CMK (cell line): ENCODE measurements around the gene FAM171A2.
"Not testable (repeated sequence)": the region's sequence is repeated elsewhere in the genome, so short reads cannot be mapped to it uniquely, and the experiment has no call there.

Experiments used
- DNase-seq: peaks from one replicate; pipeline ENCODE4 v3.0.0-alpha.2; 2010; ENCODE audit warnings: low read depth

The FAM171A2 gene

DNA sequence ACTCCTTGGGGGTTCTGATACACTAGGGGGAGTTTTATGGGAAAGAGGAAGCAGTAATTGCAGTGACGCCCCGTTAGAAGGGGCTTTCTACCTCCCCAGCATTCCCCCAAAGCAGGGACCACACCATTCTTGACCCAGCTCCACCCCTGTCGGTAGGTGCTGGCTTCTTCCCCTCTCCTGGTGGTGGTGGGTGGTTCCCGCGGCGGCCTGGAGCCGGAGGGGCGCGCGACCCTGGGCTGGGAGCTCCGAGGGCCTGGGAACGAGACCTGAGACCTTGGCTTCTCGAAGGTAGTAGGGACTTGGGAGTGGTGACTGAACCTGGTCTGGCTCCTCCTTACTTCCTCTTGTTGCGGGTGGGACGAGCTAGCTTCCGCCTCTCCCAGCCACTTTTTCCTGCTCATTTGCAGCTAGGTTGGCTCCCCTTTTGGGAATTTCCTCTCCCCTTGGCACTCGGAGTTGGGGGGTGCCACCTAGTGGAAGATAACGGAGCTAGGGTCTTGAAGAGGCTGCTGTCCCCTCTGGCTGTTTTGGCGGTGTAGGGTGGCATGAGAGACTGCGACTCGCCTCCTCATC is 18.1 kb downstream of the FAM171A2 start:
- peak; percentile 67 for DNase-seq

- peak; percentile 92 for DNase-seq
Measured at GRCh38 chr17:44344939-44345453, 18.7 kb downstream of the FAM171A2 start, which contains the start of gene GRN. GRN (plus strand) TSS chr17:44345302; CDS start chr17:44349165, 3,863 bp downstream.

- DNase-seq = no peak
Measured at GRCh38 chr17:44343510-44344209, 20.0 kb downstream of the FAM171A2 start.

DNA sequence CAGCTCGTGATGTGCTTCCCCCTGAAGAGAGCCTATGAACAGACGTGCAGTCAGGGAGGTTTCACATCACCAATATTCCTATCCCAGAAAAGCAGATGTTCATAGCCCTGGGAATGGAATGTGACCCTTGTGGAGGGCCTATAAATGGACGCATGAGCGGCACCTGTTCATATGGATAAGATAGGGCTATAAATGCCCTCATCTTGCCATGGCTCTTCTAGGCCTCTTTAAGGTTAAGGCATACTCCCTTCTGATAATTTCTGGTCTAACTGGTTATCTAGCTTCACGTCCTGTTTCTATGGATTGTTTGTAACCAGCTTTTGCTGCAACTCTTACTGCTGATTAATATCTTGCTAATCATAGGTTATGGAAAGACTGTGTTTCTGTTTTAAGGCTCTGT is 23.1 kb downstream of the FAM171A2 start:
- not testable (repeated sequence) for DNase-seq

- DNase-seq = no peak
Measured at GRCh38 chr17:44338702-44339101, 25.0 kb downstream of the FAM171A2 start.

DNA sequence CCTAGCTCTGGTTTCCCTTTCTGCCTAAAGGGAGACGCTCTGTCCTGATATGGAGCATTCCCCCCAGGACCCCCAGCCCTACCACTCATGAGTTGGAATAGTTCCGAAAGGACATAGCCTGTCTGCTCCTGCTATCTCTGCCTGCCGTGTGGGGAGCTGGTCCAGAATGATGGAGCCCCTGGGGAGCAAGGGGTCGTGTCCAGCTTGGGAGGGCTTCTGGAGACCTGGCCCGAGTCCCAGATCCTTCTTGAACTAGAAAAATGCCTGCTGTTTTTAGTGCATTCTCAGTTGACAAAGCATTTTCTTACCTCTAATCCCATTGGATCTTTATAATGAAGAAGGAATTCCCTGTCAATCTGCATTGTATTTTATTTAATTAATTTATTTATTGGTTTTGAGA is 27.7 kb downstream of the FAM171A2 start:
- no peak for DNase-seq

DNA sequence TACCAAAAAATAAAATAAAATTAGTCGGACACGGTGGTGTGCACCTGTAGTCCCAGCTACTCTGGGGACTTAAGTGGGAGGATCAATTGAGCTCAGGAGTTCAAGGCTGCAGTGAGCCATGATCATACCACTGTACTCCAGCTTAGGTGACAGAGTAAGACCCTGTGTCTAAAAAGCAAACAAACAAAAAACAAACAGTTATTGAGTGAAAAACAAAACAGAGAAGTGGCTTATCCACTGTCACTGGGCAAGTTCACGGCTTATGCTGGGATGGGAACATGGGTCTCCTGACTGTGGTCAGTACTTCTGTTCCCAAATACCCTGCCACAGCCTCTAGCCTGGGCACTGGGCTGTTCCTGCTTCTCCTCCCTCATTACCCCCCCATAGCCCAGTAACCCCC is 28.1 kb downstream of the FAM171A2 start:
- DNase-seq = no peak

DNA sequence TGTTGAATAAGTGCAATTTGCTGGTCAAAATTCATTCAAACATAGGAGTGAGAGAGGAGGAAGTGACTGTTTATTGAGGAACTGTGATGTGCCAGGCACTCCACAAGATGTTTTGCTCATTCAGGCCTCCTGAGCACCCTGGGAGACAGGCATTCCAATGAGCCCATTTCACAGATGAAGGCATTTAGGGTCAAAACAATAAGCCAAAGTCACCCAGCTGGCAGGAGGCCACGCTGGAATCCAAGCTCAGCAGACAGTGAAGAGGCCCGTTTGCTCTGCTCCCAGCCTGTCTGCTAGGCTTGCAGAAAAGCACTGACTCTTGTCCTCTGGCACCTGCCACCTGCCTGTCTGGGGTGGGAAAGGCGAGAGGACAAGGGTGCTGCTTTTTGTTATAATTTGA is 28.9 kb downstream of the FAM171A2 start:
- no peak for DNase-seq

DNA sequence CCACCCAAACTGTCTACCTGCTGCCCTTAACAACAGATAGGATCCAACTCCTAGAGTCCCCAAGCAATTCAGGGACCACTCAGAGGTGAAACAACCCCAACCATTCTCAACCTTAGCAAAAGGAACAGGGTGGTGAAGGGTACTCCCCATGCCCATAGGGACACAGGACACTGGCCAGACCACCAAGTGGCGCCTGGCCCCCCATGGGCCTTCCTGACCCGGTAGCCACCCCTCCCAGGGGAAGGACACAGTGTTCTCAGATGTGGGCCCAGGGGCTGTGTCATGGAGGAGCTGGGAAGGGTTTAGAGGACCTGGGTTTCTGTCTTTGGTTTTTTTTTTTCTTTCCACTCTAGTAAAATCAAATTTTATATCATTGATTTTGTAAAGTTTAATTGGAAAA is 29.3 kb downstream of the FAM171A2 start:
- DNase-seq = no peak

DNA sequence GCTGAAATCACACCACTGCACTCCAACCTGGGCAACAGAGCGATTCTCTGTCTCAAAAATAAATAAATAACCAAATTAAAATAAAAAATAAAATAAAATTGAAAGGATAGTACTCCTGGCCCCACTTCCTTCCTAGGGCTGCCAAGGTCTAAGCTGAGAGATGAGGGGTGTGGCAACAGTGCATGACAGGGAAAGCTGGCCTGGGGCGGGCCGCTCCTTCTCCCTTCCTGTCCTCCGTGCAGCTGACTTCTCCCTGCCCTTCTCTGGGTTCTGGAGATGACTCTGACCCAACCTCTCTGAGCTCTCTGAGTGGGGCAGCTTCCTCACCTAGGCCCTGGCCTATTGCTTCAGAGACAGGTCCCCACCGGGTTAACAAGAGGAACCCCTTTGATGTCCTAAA is 30.3 kb downstream of the FAM171A2 start:
- no peak for DNase-seq

GRCh38 chr17:44331249-44331760 is 32.3 kb downstream of the FAM171A2 start:
- peak; percentile 67 for DNase-seq

DNA sequence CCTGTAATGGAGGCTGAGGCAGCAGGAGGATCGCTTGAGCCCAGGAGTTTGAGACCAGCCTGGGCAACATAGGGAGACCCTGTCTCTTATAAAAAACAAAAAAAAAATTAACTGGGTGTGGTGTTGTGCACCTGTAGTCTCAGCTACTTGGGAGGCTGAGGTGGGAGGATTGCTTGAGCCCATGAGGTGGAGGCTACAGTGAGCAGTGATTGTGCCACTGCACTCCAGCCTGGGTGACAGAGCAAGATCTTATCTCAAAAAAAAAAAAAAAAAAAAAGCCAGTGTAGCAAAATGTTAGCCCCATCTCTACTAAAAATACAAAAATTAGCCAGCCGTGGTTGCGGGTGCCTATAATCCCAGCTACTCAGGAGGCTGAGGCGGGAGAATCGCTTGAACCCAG is 33.4 kb downstream of the FAM171A2 start:
- not testable (repeated sequence) for DNase-seq

DNA sequence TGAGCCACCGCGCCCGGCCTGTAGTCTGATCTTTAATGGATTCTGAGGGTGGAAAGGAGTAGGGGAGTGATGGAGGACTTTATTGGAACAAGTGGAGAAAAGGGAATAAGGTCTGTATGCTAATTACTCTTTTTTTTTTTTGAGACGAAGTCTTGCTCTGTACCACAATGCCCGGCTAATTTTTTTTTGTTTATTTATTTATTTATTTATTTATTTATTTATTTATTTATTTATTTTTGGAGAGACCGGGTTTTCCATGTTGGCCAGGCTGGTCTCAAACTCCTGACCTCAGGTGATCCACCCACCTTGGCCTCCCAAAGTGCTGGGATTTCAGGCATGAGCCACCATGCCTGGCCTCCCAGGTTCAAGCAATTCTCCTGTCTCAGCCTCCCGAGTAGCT is 34.1 kb downstream of the FAM171A2 start:
- not testable (repeated sequence) for DNase-seq

GRCh38 chr17:44327715-44328449 is 35.8 kb downstream of the FAM171A2 start:
- DNase-seq = no peak

GRCh38 chr17:44326861-44327444 is 36.7 kb downstream of the FAM171A2 start:
- DNase-seq = peak; percentile 70

DNA sequence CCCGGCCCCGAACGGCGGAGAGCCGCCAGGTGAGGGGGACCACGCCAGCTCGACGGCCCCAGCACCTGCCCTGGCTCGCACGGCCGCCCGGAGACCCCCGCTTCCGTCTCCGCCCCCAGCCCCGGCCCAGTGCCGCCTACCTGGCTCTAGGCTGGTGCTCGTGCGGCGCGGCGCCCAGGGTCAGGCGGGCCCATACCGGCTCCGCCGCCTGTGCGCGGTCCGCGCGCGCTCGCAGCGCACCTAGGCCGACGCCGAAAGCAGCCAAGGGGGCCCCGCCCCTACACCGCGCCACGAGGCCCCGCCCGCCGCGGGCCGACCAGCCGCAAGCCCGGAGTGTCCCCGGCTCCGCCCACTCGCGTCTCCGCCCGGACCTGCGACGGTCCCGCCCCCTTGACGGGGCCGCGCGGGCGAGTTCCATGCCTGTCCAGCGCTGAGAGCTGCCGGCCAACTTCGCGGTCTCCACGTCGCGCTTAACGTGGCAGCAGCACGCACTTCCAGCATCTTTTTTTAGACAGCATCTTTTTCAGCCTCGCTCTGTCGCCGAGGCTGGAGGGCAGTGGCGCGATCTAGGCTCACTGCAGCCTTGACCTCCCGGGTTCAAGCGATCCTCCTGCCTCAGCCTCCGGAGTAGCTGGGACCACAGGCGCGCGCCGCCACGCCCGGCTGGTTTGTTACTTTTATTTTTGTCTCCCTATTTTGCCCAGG is 38.9 kb downstream of the FAM171A2 start, which contains the start of gene SLC25A39:
Gene SLC25A39 (minus strand): TSS at position 253 of the 705 bp plus-strand sequence. CDS start 1,261 bp downstream, outside the sequence.
- DNase-seq = peak; percentile 83

DNA sequence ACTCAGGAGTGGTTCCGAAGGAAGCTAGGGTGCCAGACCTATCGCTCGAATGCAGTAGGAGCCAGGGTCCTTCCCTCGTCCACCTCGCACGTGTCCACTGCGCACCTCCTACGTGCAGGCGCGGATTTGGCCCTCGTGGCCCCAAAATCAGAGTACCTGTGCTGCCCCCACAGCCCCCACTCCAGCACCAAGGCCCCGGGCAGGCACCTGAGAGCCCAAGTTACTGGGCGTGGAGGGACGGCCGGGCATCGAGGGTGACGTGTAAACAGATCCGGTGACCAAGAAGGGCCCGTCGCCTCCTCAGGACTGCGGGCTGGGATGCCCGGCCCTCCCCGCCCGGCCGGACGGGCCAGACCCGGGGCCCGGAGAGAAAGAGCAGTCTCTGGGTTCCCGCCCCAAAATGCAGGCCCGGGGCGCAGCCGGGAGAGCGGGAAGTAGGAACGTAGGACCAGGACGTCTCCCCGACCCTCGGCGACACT is 39.5 kb downstream of the FAM171A2 start:
- no peak for DNase-seq

DNA sequence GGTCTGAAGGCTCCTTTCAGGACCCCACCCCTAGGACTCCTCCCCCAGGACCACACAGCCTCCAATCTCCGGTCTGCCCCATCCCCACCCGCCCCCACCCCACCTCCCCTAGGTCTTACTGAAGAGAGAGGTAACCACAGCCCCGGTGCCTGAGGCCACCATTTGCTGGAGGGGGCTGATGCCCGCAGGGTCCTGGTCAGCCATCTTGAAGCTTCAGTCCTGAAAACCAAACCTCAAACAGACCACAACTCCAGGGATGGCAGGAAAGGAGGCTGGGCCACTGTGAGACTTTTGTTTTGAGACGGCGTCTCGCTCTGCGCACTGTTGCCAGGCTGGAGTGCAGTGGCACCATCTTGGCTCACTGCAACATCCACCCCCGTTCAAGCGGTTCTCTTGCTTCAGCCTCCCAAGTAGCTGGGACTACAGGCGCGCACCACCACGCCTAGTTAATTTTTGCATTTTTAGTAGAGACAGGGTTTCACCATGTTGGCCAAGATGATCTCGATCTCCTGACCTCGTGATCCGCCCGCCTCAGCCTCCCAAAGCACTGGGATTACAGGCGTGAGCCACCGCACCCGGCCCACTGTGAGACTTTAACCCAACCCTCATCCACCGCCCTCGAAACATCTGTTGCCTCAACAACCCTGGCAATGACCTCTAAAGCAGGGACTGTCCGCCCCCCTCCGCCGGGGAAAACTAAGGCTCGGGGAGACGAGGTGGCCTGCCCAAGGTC is 40.1 kb downstream of the FAM171A2 start:
- DNase-seq = no peak

- no peak for DNase-seq
Measured at GRCh38 chr17:44322236-44322895, 41.3 kb downstream of the FAM171A2 start.
